Keratinocyte (primary cell): Measurements from ENCODE around the gene NECAB3. TPM values are rescaled to one million over a fixed set of nuclear protein-coding genes. Genes with fewer than 3 reads are reported as not detected.

Experiments
- DNase-seq: peaks from one replicate; pipeline ENCODE4 v3.0.0-alpha.2; 2011; ENCODE audit warnings: low read depth, missing footprints, low spot score
- FAIRE-seq: peaks from 2 replicates; lab custom pipeline; 2011; peaks lifted over from hg19 to GRCh38; lab: Jason Lieb, UNC
- H2AFZ ChIP-seq: 2 replicates; pipeline ENCODE4 v1.6.0; 2012; ENCODE audit warnings: low read length, control low read depth, inconsistent platforms; ENCODE audit not compliant: control insufficient read depth
- H3K27ac ChIP-seq: 2 replicates; pipeline ENCODE4 v1.5.1; 2011; ENCODE audit warnings: low read length; ENCODE audit not compliant: control insufficient read depth, insufficient read depth
- H3K27me3 ChIP-seq: 3 replicates; pipeline ENCODE4 v1.6.0; 2011; ENCODE audit warnings: low read length; ENCODE audit not compliant: control insufficient read depth, insufficient read depth; ENCODE audit errors: extremely low read depth
- H3K36me3 ChIP-seq, 2 experiments: 2 replicates in 1 of 2; 3 replicates in 1 of 2; pipeline ENCODE4 v1.5.1; 2011; ENCODE audit warnings: low read length in 2 of 2, mild to moderate bottlenecking in 1 of 2; ENCODE audit not compliant: control insufficient read depth in 2 of 2, insufficient read depth in 2 of 2; ENCODE audit errors: extremely low read depth in 1 of 2
- H3K4me1 ChIP-seq: 3 replicates; pipeline ENCODE4 v1.5.1; 2011; ENCODE audit warnings: low read length; ENCODE audit not compliant: control insufficient read depth, insufficient read depth; ENCODE audit errors: extremely low read depth
- H3K4me2 ChIP-seq: 3 replicates; pipeline ENCODE4 v1.6.0; 2011; ENCODE audit warnings: low read depth, low read length; ENCODE audit not compliant: control insufficient read depth, insufficient read depth; ENCODE audit errors: extremely low read depth
- H3K4me3 ChIP-seq, 3 experiments: fragments of 200-600 bp in 1 of 3; sonication (generic) in 1 of 3; 2 replicates in 2 of 3; 3 replicates in 1 of 3; pipeline ENCODE4 v1.5.1; 2011 to 2016; ENCODE audit warnings: low read length in 3 of 3, mild to moderate bottlenecking in 3 of 3, control low read depth in 2 of 3, inconsistent platforms in 1 of 3, low read depth in 1 of 3, mixed read lengths in 1 of 3, mixed run types in 1 of 3, moderate library complexity in 1 of 3; ENCODE audit not compliant: control insufficient read depth in 2 of 3, insufficient read depth in 2 of 3; ENCODE audit errors: extremely low read depth in 1 of 3
- H3K79me2 ChIP-seq: 2 replicates; pipeline ENCODE4 v1.6.0; 2012; ENCODE audit warnings: low read length; ENCODE audit not compliant: control insufficient read depth, insufficient read depth
- H3K9ac ChIP-seq: 3 replicates; pipeline ENCODE4 v1.6.0; 2011; ENCODE audit warnings: low read length; ENCODE audit not compliant: control insufficient read depth, insufficient read depth; ENCODE audit errors: extremely low read depth
- H3K9me1 ChIP-seq: 3 replicates; pipeline ENCODE4 v1.6.0; 2011; ENCODE audit warnings: low read length; ENCODE audit not compliant: control insufficient read depth, insufficient read depth; ENCODE audit errors: extremely low read depth
- H3K9me3 ChIP-seq: 2 replicates; pipeline ENCODE4 v1.5.1; 2012; ENCODE audit warnings: low read depth, low read length; ENCODE audit not compliant: control insufficient read depth
- H4K20me1 ChIP-seq: 3 replicates; pipeline ENCODE4 v1.6.0; 2011; ENCODE audit warnings: low read length; ENCODE audit not compliant: control insufficient read depth, insufficient read depth; ENCODE audit errors: extremely low read depth
- CTCF ChIP-seq, 3 experiments: IDR thresholded peaks in 1 of 3; conservative IDR thresholded peaks in 1 of 3; optimal IDR thresholded peaks in 1 of 3; 2 replicates in 2 of 3; 3 replicates in 1 of 3; pipeline versions ENCODE3 to v1.5.1; 2011; ENCODE audit warnings: low read length in 3 of 3, mild to moderate bottlenecking in 3 of 3, moderate library complexity in 2 of 3, control low read depth in 1 of 3, inconsistent platforms in 1 of 3; ENCODE audit not compliant: insufficient read depth in 2 of 3; ENCODE audit errors: extremely low read depth in 1 of 3
- EZH2 ChIP-seq: IDR thresholded peaks from one replicate; pipeline ENCODE4 v1.6.1; 2012; ENCODE audit warnings: inconsistent platforms, mild to moderate bottlenecking, low read length, moderate library complexity
- dilution Hi-C: fragments of 300-500 bp; cut with MboI; formaldehyde crosslinking; loops from one replicate; pipeline ENCODE4 v1.7.0; 2020; ENCODE audit warnings: low sequenced_read_pairs; ENCODE audit not compliant: extremely low pct_ligation_motif_present
- polyA plus RNA-seq, 5 experiments: library from polyadenylated mRNA; depleted of rRNA in 3 of 5; stranded (reverse) in 3 of 5; stranded (forward) in 1 of 5; unstranded in 1 of 5; fragments of >200 nt; gene quantifications; 1 replicate in 1 of 5; 2 replicates in 3 of 5; 3 replicates in 1 of 5; pipeline versions ENCODE4 v1.2.1 to v1.2.3, GENCODE V29; 2011 to 2012; ENCODE audit warnings: missing spikeins in 2 of 5, low read depth in 1 of 5, low replicate concordance in 1 of 5

NECAB3 gene
- polyA plus RNA-seq, 1 donor (not counting 4 experiments of a cell fraction or from before 2014, with no cell fraction given) = 4.6 TPM

- peaks cover 15 to 25% of the 10 kb centered on the region in 2 experiments for H3K36me3 ChIP-seq
Measured at GRCh38 chr20:33627577-33628216, 46.5 kb downstream of the NECAB3 start.

GRCh38 chr20:33626190-33626589 is 48.0 kb downstream of the NECAB3 start:
- Histone ChIP-seq H3K4me1 (no peaks in the 10 kb centered on the region), H3K9me3 (no peaks in the 10 kb centered on the region), H3K27me3 (no peaks in the 10 kb centered on the region), H3K27ac (no peak overlapping the region), H3K79me2 (no peaks in the 10 kb centered on the region), H3K4me3 (no peak overlapping the region), H3K4me2 (no peak overlapping the region), H3K36me3 (peaks cover 14 to 25% of the 10 kb centered on the region in 2 experiments), H3K9ac (no peak overlapping the region), H3K9me1 (no peaks in the 10 kb centered on the region), H4K20me1 (no peaks in the 10 kb centered on the region), H2AFZ (no peak overlapping the region)
- no peak for FAIRE-seq
- no peak for TF ChIP-seq EZH2
- TF ChIP-seq CTCF (optimal IDR thresholded peaks at IDR 0.05 in 1 of 3, IDR thresholded peaks at IDR 0.05 in 1 of 3, conservative IDR thresholded peaks at IDR 0.05 in 1 of 3; ENCODE audit: extremely low read depth in 1 of 3, insufficient read depth in 2 of 3, low read length in 3 of 3) = no peak
- DNase-seq = no peak
- dilution Hi-C loops = no loop called here

More at GRCh38 chr20:33627577-33628216, 46.5 kb downstream of the NECAB3 start:
- dilution Hi-C loops = no loop called here
- Histone ChIP-seq H3K27ac (no peak overlapping the region), H3K4me2 (no peak overlapping the region), H3K79me2 (no peaks in the 10 kb centered on the region), H3K9me3 (no peaks in the 10 kb centered on the region), H4K20me1 (no peaks in the 10 kb centered on the region), H3K4me1 (no peaks in the 10 kb centered on the region), H3K4me3 (no peak overlapping the region), H3K9ac (no peak overlapping the region), H3K27me3 (no peaks in the 10 kb centered on the region), H3K9me1 (no peaks in the 10 kb centered on the region), H2AFZ (no peak overlapping the region)
- TF ChIP-seq CTCF (optimal IDR thresholded peaks at IDR 0.05 in 1 of 3, IDR thresholded peaks at IDR 0.05 in 1 of 3, conservative IDR thresholded peaks at IDR 0.05 in 1 of 3; ENCODE audit: extremely low read depth in 1 of 3, insufficient read depth in 2 of 3, low read length in 3 of 3) (no peak), EZH2 (no peak)
- FAIRE-seq = no peak
- DNase-seq = no peak
